ENCODE data around the gene KDSR.

Gene KDSR

DNA sequence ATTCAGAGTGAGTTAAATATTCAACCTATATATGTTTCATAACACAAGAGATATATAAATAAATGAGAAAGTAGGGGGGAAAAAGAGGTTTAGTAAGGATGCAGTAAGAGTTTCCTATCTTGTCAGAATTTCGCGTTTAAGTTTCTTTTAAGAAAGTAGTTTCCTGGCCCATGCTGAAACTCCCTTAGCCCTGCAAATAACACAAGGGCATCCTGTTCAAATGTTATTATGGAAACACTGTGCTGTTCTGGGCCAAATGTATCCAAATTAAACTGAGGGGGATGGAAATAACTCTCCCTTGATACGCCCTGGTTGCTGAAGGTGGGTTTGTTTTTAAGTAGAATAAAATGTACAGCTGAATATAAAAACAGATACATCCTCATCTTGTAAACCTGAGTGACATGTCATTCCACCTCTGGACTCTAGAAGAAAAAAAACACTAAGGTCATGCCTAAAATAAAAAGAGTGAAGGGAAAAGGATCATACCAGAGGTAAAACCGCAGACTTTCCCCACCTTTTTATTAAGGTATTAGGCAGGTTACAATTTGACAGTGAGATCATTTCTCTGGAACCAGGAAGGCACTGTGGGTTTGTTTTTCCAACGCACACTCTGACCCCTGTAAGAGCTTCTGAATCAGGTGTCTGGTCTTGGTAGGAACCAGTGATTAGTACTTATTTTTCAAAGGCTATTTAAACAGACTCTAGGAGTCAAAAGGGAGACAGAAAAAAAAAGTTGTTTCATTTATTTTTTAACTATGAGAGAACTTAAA is 64.2 kb downstream of the KDSR start:
- no peak for DNase-seq

DNA sequence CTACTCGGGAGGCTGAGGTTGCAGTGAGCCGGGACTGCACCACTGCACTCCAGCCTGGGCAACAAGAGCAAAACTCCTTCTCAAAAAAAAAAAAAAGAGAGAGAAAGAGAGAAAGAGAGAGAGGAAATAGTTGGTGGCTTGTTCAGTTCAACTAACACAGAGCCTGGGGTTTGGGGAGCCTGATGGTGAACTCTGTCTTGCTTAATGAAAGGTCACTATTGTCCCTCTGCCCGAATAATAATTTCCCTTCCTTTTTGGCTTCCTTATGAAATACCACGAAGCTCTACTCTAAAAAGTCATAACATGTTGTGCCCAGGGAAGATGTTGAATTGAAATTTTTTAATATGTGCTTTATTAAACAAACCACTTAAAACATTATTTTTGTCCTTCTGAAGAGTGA is 64.8 kb downstream of the KDSR start:
- DNase-seq: no peak

DNA sequence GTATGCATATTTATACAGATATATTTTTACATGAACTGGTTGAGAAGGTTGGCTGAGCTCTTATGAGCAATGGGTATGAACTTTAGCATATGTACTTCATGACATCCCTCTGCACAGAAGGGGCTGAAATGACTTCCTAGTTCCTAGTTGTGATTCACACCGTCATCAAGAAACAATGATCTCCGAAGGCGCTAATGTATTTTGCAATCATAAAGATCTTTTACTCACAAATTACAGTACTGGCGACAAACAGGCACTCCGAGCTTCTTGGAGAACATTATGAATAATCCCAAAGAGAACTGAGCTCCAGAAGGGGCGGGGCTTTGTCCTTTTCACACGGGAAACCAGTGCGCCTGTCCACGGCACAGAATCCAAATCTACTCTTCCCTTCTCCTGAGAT is 65.6 kb downstream of the KDSR start:
- DNase-seq: no peak

GRCh38 chr18:63299837-63300745 is 66.9 kb downstream of the KDSR start:
- DNase-seq: peak; percentile 21

DNA sequence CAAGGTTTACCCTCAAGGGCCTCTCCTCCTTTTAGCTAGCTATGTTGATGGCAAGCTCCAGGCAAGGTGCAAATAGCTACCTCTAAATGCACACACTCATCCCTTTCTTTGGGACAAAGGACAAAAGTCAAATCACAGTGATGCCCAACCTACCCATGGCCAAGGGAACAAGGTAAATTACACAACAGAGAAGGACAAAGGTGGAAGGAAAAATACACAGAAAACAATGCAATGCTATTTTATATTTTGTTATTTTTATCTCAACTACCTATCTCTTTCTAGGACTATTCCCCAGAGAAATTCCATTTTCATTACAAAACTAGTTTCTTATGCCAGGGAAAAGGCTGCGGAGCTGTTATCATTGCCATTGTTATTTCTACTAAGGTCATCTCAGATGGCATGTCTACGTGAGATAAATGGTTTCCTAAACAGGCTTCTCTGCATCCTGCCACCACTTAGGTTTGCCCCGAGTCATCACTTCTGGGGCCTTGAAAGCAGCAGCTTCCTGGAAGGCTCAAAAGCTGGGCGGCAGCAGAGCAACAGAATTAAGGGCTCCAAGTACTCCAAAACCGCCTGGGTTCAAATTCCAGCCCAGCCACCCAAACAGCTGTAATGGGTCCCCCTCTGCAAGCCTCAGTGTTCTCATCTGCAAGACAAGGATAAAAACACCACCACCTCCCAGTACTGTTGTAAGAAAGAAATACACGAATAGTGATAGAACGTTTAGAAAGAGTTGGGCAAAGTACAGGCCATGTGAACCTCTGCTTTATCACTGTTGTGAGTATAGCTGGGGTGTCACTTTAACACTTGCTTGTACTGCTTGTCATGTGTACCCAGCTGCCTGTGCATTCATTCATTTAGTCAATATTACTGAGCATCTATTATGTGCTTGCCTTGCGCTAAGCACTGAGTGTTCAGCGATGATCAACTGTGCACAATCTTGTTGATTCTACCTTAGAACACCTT is 68.3 kb downstream of the KDSR start:
- DNase-seq: peak; percentile 5

- no peak for DNase-seq
Measured at GRCh38 chr18:63297687-63298399, 69.2 kb downstream of the KDSR start.

DNA sequence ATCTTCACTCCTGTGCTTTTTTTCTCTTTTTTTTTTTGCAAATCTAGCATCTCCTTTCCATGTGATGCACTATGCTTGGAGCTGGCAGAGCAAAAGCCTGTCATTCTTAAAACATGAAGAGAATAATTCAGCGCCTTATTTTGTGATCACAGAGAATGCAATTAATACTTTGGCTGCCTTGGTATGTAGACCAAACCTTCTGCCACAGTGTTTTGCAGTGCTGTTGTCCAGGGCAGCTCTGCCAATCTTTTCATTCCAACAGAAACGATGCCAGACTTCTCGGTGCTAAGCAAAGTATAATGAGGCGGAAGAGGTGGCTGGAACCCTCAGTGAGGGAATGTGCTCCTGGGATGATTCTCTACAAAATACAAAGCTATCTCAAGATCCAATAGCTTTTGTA is 73.1 kb downstream of the KDSR start:
- DNase-seq: no peak

GRCh38 chr18:63292831-63293683 is 73.9 kb downstream of the KDSR start:
- peak; percentile 39 for DNase-seq

DNA sequence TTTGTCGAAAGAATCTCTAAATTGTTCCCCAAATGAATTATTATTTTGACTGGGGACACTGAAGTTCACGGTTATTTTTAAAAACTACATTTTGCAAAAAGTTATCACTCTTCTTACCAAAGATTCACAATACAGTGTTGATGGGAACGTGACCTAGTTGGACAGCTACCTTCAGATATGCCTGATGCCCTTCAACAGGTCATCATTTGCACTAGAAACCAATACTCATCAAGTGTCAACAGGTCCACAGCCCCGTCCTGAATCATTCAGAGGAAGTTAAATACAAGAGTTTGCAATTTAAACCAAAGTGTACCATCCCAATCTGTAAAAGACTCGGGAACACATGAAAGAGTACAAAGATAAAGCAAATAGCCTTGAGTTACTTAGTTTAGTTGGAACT is 75.7 kb downstream of the KDSR start:
- no peak for DNase-seq

DNA sequence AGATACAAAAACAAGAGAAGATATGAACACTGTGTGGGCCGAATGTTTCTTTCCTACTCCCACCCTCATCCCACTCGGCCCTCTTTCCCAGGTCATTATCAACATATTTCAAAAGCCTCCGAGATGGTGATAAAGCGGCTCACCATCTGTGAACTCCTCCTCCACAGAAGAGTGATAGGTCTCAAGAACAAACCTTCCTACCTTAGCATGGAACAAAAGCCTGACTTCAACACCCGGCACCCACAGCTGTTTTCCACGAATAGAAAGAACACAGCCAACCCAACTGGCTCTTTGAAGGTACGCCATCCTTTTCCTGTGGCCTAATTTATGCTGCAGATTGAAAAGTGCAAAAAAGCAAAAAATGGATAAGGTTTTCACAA is 76.2 kb downstream of the KDSR start:
- no peak for DNase-seq

DNA sequence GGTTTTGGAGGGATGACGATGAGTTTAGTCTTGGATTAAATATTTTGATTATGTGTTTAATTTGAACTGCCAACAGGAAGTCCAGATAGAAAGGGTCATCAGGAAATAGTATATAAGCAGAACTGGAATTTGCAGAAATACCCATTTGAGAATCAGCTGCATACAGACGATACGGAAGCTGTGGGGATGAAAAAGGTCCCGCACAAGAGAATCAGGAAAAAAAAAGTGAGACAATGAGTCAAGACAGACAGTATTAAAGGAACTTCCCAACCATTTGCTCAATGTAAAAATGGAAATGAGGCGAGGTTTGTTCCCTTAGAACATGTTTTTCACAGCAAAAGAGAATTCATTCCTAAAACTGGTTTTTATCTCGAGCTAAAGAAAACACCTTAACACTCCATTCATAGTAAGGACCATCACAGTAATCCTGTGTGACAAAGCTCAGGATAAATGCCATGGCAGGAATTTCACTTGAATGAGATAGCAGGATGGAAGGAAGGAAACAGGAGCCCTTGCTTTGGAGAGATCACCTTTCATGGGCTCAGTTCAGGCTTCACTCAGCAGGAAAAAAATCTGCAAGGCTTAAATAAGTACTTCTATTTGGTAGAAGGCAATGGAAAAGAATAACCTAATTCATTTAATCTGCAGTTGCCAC is 76.7 kb downstream of the KDSR start:
- no peak for DNase-seq

DNA sequence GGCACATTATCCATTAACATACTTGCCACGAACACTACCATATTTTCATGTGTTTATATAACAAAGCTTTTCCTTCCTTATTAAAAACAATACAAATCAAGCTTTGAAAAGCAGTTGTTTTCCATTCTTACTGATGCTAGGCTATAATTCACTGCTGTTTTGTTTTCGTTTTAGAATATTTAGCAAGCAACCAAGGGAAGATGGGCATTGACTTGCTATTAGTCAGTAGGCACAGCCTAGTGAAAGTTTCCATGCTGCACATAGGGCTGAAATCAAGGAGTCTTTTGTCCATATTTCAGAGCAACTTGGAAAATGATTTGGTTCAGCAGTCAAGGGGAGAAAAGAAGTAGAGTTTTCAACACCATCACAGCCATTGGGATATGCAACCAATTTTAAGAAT is 78.7 kb downstream of the KDSR start:
- no peak for DNase-seq

- no peak for DNase-seq
Measured at GRCh38 chr18:63287691-63288220, 79.2 kb downstream of the KDSR start.

DNA sequence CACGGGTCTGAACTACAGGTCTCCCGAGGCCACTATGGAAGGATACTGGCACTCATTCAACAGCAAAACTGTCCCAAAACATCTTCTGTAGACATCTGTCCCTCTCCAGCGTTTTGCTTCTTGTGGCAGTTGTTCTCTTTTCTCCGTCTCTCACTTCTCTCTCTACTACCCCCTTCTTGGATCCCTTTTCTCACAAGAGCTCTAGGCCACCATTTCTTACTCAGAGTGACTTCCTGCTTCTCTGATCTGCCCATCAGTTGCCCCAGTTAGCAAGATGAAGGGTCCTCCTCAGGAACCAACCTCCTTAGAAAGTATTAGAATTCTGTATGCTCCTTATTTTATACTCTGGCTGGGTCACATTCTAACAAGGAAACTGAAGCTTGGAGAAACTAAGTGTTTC is 80.1 kb downstream of the KDSR start:
- no peak for DNase-seq

GRCh38 chr18:63284827-63285733 is 81.9 kb downstream of the KDSR start:
- no peak for DNase-seq

- no peak for DNase-seq
Measured at GRCh38 chr18:63284173-63284799, 82.7 kb downstream of the KDSR start.

DNA sequence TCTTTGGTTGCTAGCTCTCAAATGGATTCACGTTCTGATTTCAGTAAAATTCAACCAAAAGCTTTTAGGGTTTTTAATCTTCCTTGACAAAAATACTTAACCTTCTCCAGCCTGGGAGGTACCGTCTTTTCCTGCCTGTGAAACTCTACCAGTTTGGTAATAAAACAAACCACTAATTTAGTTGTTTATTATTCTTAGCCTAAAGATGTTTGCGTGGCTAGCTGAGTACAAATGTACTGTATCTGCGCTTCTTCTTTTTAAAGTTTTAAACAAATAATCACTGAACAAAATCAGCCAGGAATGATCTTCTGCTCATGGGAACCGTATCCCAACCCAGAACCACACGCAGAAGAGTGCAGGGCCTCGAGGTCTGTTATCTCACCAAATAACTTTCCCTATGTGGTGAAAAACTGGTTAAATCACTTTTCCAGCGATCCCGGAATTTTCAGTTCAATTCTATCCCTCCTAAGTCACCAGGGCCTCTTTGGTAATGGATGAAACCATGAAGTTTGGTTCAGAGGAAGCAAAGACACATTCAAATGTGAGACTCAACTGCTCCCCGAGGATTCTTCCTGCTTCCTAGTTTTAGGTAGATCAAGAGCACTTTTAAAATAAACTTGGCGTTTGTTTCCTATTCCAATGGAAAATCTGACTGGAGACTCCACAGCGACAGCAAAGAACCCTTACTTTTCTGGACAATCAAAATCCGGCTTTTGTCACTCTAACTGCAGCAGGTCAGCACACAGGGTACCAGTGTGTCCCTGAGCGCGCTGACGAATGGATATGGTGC is 83.5 kb downstream of the KDSR start:
- no peak for DNase-seq

DNA sequence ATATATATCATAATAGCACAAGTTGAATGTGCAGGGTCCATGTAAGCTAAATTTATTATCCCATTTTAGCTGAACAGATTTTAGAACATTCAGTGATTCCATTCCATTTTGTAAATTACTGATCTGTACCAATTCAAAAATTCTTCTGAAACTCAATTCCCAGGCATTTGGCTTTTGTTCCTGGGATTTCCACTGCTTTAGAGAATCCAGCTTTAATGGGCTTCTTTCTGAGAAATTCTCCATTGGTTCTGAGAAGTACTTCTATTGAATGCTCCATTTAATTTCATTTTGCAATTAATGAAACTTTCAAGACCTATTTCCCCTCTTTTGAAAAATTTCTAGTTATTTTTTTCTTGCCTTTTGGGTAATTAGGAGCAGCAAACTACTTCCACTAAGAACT is 84.2 kb downstream of the KDSR start:
- DNase-seq: no peak

All from NK-92 treated with Interleukin-12 subunit alpha and Interleukin-12 subunit beta, amount 100 ng/mL, for 24 hours (cell line).